GM21786 (cell line): ENCODE data around the gene IGFALS.
"Not testable (repeated sequence)": the region's sequence is repeated elsewhere in the genome, so short reads cannot be mapped to it uniquely, and the experiment has no call there.

Source experiments
- ATAC-seq: cut with Tn5 transposase; IDR thresholded peaks from one replicate; pipeline ENCODE4 v1.9.1; 2021; ENCODE audit not compliant: unreplicated experiment

Gene IGFALS

GRCh38 chr16:1818204-1818872 lies 24.8 kb upstream of the IGFALS start:
- ATAC-seq: no peak

GRCh38 chr16:1817716-1818115 lies 24.2 kb upstream of the IGFALS start:
- ATAC-seq: no peak

GRCh38 chr16:1817276-1817589 lies 23.7 kb upstream of the IGFALS start:
- ATAC-seq: no peak

- ATAC-seq: no peak
Measured at GRCh38 chr16:1816396-1817275, 23.1 kb upstream of the IGFALS start.

GRCh38 chr16:1815461-1815860 lies 22.0 kb upstream of the IGFALS start:
- no peak for ATAC-seq

GRCh38 chr16:1812732-1813163 lies 19.2 kb upstream of the IGFALS start:
- no peak for ATAC-seq

GRCh38 chr16:1810536-1810935 lies 17.0 kb upstream of the IGFALS start:
- ATAC-seq: no peak

- no peak for ATAC-seq
Measured at GRCh38 chr16:1810106-1810505, 16.6 kb upstream of the IGFALS start.

- ATAC-seq: no peak
Measured at GRCh38 chr16:1809281-1809801, 15.8 kb upstream of the IGFALS start.

- no peak for ATAC-seq
Measured at GRCh38 chr16:1808691-1809090, 15.2 kb upstream of the IGFALS start.

GRCh38 chr16:1807626-1808025 lies 14.1 kb upstream of the IGFALS start:
- ATAC-seq: no peak

GRCh38 chr16:1800701-1801100 lies 7.2 kb upstream of the IGFALS start:
- ATAC-seq: no peak

GRCh38 chr16:1799263-1799662 lies 5.8 kb upstream of the IGFALS start:
- ATAC-seq: not testable (repeated sequence)

GRCh38 chr16:1794908-1795666 lies 1.6 kb upstream of the IGFALS start:
- ATAC-seq: no peak

- ATAC-seq: no peak
Measured at GRCh38 chr16:1794221-1794871, 841 bp upstream of the IGFALS start.

- ATAC-seq: no peak
Measured at GRCh38 chr16:1792836-1793577, 498 bp downstream of the IGFALS start.

- no peak for ATAC-seq
Measured at GRCh38 chr16:1791943-1792812, 1.3 kb downstream of the IGFALS start.

GRCh38 chr16:1791256-1791942 lies 2.1 kb downstream of the IGFALS start:
- ATAC-seq: no peak
